ENCODE measurements around the gene HDHD3. TPM values are rescaled to one million over a fixed set of nuclear protein-coding genes. Genes with fewer than 3 reads are reported as not detected.

The HDHD3 gene
- total RNA-seq, 1 experiment from 2014 or later: 15.7 TPM

DNA sequence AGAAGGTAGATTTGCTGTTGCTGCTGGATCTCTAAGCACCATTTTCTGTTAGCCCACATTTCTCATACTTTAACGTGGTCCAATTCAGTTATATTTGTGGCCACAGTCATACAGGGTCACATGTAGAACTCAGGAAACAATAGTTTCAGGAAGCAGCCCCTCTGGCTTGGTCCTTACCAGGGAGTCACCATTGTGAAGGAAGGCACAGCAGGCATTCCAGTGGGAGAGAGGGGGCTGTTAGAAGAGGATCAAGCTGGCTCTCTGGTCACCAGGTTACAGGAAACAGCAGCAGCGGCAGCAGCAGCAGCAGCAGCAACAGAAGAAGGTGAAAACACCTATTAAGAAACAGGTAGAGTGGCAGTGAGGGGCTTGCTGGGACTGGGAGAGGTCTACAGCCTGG, 48.3 kb upstream of the HDHD3 start:
- ATAC-seq (peak; percentile 80), DNase-seq (ENCODE audit: low spot score) (peak; percentile 17)
- TF ChIP-seq ZNF423 (CRISPR knock-in tag; IDR thresholded peaks at IDR 0.05): peak; percentile 65; the same call in 1 of the 2 replicates
- TF ChIP-seq ERG (CRISPR knock-in tag; IDR thresholded peaks at IDR 0.05): no peak
- ChIA-PET CTCF (interaction anchor here (1.4 kb wide), 1 partner anchor 233 kb away, joined by 3 read pairs; no protein-coding TSS in a partner anchor), POLR2A (no interaction called here)
- H3K4me1 Mint-ChIP-seq: peaks cover 10% of the 10 kb centered on the region
- H3K27me3 Mint-ChIP-seq (ENCODE audit: low read depth): peaks cover 15% of the 10 kb centered on the region
- no peak overlapping the region for H3K4me3 Mint-ChIP-seq
- 0 out of 2 replicates have a peak overlapping the region, but pooled peaks have one; percentile 39 for H3K27ac Mint-ChIP-seq
- no peaks in the 10 kb centered on the region for H3K36me3 Mint-ChIP-seq
- no peaks in the 10 kb centered on the region for H3K9me3 Mint-ChIP-seq

- no peak for TF ChIP-seq ZNF317 (CRISPR knock-in tag; IDR thresholded peaks at IDR 0.05; ENCODE audit: borderline replicate concordance, low read depth)
- TF ChIP-seq ZNF281 (CRISPR knock-in tag; IDR thresholded peaks at IDR 0.05): no peak
- TF ChIP-seq RELA (CRISPR knock-in tag; IDR thresholded peaks at IDR 0.05; ENCODE audit: borderline replicate concordance): no peak
- TF ChIP-seq TEAD1 (CRISPR knock-in tag; IDR thresholded peaks at IDR 0.05): no peak
- TF ChIP-seq ATF1 (CRISPR knock-in tag; IDR thresholded peaks at IDR 0.05): no peak
- no peak for TF ChIP-seq USF2 (CRISPR knock-in tag; IDR thresholded peaks at IDR 0.05)
- TF ChIP-seq GRHL2 (CRISPR knock-in tag; IDR thresholded peaks at IDR 0.05; ENCODE audit: insufficient replicate concordance, severe bottlenecking): no peak
- no peak for TF ChIP-seq ERG (CRISPR knock-in tag; IDR thresholded peaks at IDR 0.05)
- TF ChIP-seq ZNF121 (CRISPR knock-in tag; IDR thresholded peaks at IDR 0.05): no peak
- no peak for TF ChIP-seq ZNF219 (CRISPR knock-in tag; IDR thresholded peaks at IDR 0.05; ENCODE audit: borderline replicate concordance)
- TF ChIP-seq ZBTB43 (CRISPR knock-in tag; IDR thresholded peaks at IDR 0.05): no peak
- no peak for TF ChIP-seq OVOL2 (CRISPR knock-in tag; IDR thresholded peaks at IDR 0.05; ENCODE audit: borderline replicate concordance)
- TF ChIP-seq, protein P1, sequence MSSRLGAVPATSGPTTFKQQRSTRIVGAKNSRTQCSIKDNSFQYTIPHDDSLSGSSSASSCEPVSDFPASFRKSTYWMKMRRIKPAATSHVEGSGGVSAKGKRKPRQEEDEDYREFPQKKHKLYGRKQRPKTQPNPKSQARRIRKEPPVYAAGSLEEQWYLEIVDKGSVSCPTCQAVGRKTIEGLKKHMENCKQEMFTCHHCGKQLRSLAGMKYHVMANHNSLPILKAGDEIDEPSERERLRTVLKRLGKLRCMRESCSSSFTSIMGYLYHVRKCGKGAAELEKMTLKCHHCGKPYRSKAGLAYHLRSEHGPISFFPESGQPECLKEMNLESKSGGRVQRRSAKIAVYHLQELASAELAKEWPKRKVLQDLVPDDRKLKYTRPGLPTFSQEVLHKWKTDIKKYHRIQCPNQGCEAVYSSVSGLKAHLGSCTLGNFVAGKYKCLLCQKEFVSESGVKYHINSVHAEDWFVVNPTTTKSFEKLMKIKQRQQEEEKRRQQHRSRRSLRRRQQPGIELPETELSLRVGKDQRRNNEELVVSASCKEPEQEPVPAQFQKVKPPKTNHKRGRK (CRISPR knock-in tag; IDR thresholded peaks at IDR 0.05; ENCODE audit: borderline replicate concordance): no peak
- TF ChIP-seq JAZF1 (CRISPR knock-in tag; IDR thresholded peaks at IDR 0.05): no peak
- no peak for TF ChIP-seq ARID4B (CRISPR knock-in tag; IDR thresholded peaks at IDR 0.05; ENCODE audit: borderline replicate concordance)
- TF ChIP-seq, protein P2, sequence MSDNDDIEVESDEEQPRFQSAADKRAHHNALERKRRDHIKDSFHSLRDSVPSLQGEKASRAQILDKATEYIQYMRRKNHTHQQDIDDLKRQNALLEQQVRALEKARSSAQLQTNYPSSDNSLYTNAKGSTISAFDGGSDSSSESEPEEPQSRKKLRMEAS (CRISPR knock-in tag; IDR thresholded peaks at IDR 0.05): no peak
- Mint-ChIP-seq H3K27ac (no peak overlapping the region), H3K9me3 (no peaks in the 10 kb centered on the region), H3K4me3 (no peak overlapping the region), H3K4me1 (peaks cover 10% of the 10 kb centered on the region), H3K27me3 (ENCODE audit: low read depth) (peaks cover 7% of the 10 kb centered on the region; the same call in 1 of the 2 replicates), H3K36me3 (no peaks in the 10 kb centered on the region)
- CTCF ChIA-PET: no interaction called here
- ATAC-seq (no peak), DNase-seq (ENCODE audit: low spot score) (no peak)
- POLR2A ChIA-PET: no interaction called here
These were observed 44.9 kb upstream of the HDHD3 start for GRCh38 chr9:113421726-113422125.
